Muscle of leg (tissue), 11 donors: ENCODE measurements around the gene ADPRM. TPM values are rescaled to one million over a fixed set of nuclear protein-coding genes. Genes with fewer than 3 reads are reported as not detected.

Experiments
- DNase-seq: peaks from one replicate; pipeline ENCODE4 v3.0.0; 2013
- H3K27ac ChIP-seq: one replicate; pipeline ENCODE4 v1.5.1; 2013; ENCODE audit warnings: mild to moderate bottlenecking, low read length, control low read depth
- H3K27me3 ChIP-seq: one replicate; pipeline ENCODE4 v1.6.1; 2013; ENCODE audit warnings: low read length; ENCODE audit not compliant: control insufficient read depth, insufficient read depth
- H3K36me3 ChIP-seq: one replicate; pipeline ENCODE4 v1.6.1; 2013; ENCODE audit warnings: low read length; ENCODE audit not compliant: control insufficient read depth, insufficient read depth
- H3K4me1 ChIP-seq: one replicate; pipeline ENCODE4 v1.6.1; 2013; ENCODE audit warnings: low read length; ENCODE audit not compliant: control insufficient read depth, insufficient read depth
- H3K4me3 ChIP-seq: one replicate; pipeline ENCODE4 v1.5.1; 2013; ENCODE audit warnings: low read length, control low read depth
- H3K9me3 ChIP-seq: replicated peaks from 2 replicates; pipeline ENCODE4 v1.6.1; 2013; ENCODE audit warnings: low read depth, low read length; ENCODE audit not compliant: control insufficient read depth
- WGBS: methylation state at CpG from one replicate; pipeline ENCODE4 v1.1.5; 2013; ENCODE audit warnings: missing lambda C conversion rate; ENCODE audit not compliant: insufficient coverage; 5-methylcytosine and 5-hydroxymethylcytosine counted together
- polyA plus RNA-seq, 8 donors: library from polyadenylated mRNA; unstranded; fragments of 120-200 nt; gene quantifications; one replicate each; pipeline versions ENCODE4 v1.2.1 to v1.2.3, GENCODE V29; 2013; ENCODE audit warnings: inconsistent platforms in 1 of 8, low replicate concordance in 1 of 8; ENCODE audit not compliant: insufficient read length in 8 of 8, insufficient read depth in 1 of 8
- total RNA-seq: library from RNA; stranded (reverse); fragments of 120-200 nt; gene quantifications from one replicate; pipeline ENCODE4 v1.2.4, GENCODE V29; 2013

ADPRM gene
- total and polyA plus RNA-seq, 9 donors: 14.7 to 18.4 (median 15.9) TPM

- Histone ChIP-seq H3K36me3 (no peaks in the 10 kb centered on the region), H3K4me1 (peaks cover 5% of the 10 kb centered on the region), H3K4me3 (no peak overlapping the region), H3K27ac (no peak overlapping the region), H3K9me3 (no peaks in the 10 kb centered on the region), H3K27me3 (no peaks in the 10 kb centered on the region)
- no peak for DNase-seq
- 17% methylated on average over 4 of the region's 9 CpGs for WGBS
Observed at GRCh38 chr17:10748531-10749181, 51.3 kb downstream of the ADPRM start.

DNA sequence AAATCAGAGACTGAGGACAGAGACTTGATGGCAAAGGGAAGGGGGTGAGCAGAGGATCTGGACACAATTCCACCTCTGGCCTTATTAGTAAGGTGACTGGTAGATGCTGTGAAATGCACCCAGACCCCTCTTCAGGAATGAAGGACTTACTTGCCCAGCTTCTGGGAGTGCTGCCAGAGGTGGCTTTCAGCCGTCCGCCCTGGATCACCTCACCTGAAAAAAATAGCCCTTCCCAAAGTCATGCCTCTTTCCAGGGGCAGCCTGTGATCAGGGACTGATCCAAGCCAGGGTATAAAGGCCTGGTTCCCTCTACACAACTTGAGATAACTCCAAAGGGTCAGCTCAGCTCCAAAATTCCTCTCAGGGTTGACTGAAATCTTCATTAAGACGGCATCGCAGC lies 52.8 kb downstream of the ADPRM start:
- Histone ChIP-seq H3K27me3 (no peaks in the 10 kb centered on the region), H3K36me3 (no peaks in the 10 kb centered on the region), H3K27ac (no peak overlapping the region), H3K9me3 (no peaks in the 10 kb centered on the region), H3K4me3 (no peak overlapping the region), H3K4me1 (peaks cover 5% of the 10 kb centered on the region)
- DNase-seq: no peak
- WGBS: 77% methylated on average over 3 of the region's 4 CpGs

- Histone ChIP-seq H3K36me3 (no peaks in the 10 kb centered on the region), H3K27ac (no peak overlapping the region), H3K27me3 (no peaks in the 10 kb centered on the region), H3K4me1 (peaks cover 14% of the 10 kb centered on the region), H3K4me3 (no peak overlapping the region), H3K9me3 (no peaks in the 10 kb centered on the region)
- 67% methylated on average over 3 of the region's 3 CpGs for WGBS
- DNase-seq: no peak
Observed at GRCh38 chr17:10751563-10751962, 54.2 kb downstream of the ADPRM start.

- H3K36me3 ChIP-seq: no peaks in the 10 kb centered on the region
- WGBS: 85% methylated on average over 4 of the region's 10 CpGs
- H3K4me3 ChIP-seq: no peak overlapping the region
- DNase-seq: no peak
- no peaks in the 10 kb centered on the region for H3K9me3 ChIP-seq
- H3K4me1 ChIP-seq: peaks cover 26% of the 10 kb centered on the region
- H3K27me3 ChIP-seq: no peaks in the 10 kb centered on the region
- H3K27ac ChIP-seq: no peak overlapping the region
Observed at GRCh38 chr17:10752696-10753095, 55.3 kb downstream of the ADPRM start.

GRCh38 chr17:10754109-10754508 lies 56.7 kb downstream of the ADPRM start:
- Histone ChIP-seq H3K27me3 (no peaks in the 10 kb centered on the region), H3K9me3 (no peaks in the 10 kb centered on the region), H3K36me3 (no peaks in the 10 kb centered on the region), H3K4me3 (no peak overlapping the region), H3K4me1 (peaks cover 24% of the 10 kb centered on the region), H3K27ac (no peak overlapping the region)
- 17% methylated on average over 1 of the region's 2 CpGs for WGBS
- no peak for DNase-seq

- 12% methylated on average over 10 of the region's 14 CpGs for WGBS
- Histone ChIP-seq H3K27ac (no peak overlapping the region), H3K9me3 (no peaks in the 10 kb centered on the region), H3K27me3 (no peaks in the 10 kb centered on the region), H3K4me1 (peaks cover 24% of the 10 kb centered on the region), H3K4me3 (no peak overlapping the region), H3K36me3 (no peaks in the 10 kb centered on the region)
- no peak for DNase-seq
Observed at GRCh38 chr17:10754861-10755591, 57.6 kb downstream of the ADPRM start.

DNA sequence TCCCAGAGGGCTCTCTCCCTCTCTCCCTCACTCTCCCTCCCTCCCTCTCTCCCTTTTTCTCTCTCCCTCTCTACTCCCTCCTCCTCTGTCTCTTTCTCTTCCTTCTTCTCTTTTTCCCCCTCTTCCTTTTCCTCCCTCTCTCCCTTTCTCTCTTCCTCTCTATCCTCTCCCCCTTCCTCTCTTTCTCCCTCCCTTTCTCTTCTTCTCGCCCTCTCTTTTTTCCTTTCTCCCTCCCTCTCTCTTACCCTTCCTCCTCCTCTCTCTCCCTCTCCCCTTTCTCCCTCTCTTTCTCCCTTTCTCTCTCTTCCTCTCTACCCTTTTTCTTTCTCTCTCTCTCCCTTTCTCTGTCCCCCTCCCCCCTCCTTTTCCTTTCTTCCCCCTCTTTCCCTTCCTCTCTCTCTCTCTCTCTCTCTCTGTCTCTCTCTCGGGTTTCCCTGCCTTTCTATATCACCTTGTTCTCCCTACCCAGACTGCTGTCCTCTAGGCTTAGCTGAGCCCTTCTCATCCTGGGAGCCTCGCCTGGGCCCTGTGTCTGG lies 58.3 kb downstream of the ADPRM start:
- no peak overlapping the region for H3K4me3 ChIP-seq

DNA sequence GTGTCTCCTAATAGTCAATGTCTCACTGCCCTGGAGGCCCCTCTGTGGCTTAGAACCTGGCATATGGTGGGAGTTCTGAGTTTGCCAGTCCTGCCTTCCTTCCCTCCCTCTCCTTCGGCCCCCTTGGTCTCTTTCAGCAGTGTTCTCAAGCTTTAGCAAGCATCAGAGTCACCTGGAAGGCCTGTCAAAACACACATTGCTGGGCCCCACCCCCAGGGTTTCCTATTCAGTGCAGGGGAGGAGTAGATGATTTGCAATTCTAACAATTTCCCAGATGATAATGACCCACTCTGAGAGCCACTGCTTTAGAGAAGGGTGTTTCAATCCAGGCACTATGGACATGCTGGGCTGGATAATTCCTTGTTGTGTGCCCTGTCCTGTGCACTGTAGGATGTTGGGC lies 58.8 kb downstream of the ADPRM start:
- no peak for DNase-seq
- peaks cover 24% of the 10 kb centered on the region for H3K4me1 ChIP-seq
- WGBS: no CpG with 5 or more reads among the region's 1 CpG
- no peak overlapping the region for H3K4me3 ChIP-seq
- no peaks in the 10 kb centered on the region for H3K27me3 ChIP-seq
- H3K9me3 ChIP-seq: no peaks in the 10 kb centered on the region
- no peak overlapping the region for H3K27ac ChIP-seq
- no peaks in the 10 kb centered on the region for H3K36me3 ChIP-seq

More for the DNA sequence above, 58.3 kb downstream of the ADPRM start:
- H3K36me3 ChIP-seq: no peaks in the 10 kb centered on the region
- H3K27me3 ChIP-seq: no peaks in the 10 kb centered on the region
- H3K9me3 ChIP-seq: no peaks in the 10 kb centered on the region
- H3K4me1 ChIP-seq: peaks cover 24% of the 10 kb centered on the region
- WGBS: 61% methylated on average over 3 of the region's 3 CpGs
- no peak overlapping the region for H3K27ac ChIP-seq
- DNase-seq: no peak

DNA sequence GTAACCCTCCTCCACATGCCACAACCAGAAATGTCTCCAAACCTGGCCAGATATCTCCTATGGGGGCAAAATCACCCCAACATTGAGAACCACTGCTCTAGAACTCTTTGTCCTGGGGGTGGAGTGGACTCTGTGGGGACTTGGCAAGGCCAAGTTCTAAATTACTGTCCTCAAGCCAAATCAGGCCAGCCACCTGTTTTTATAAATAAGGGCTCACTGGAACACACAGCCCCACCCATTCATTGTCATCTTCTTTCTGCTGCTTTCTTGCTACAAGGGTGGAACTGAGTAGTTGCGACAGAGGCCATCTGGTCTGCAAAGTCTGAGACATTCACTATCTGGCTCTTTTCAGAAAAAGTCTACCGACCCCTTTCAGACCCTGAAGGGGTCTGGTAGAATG lies 59.2 kb downstream of the ADPRM start:
- no CpG with 5 or more reads among the region's 2 CpGs for WGBS
- DNase-seq: no peak
- H3K4me3 ChIP-seq: no peak overlapping the region
- H3K4me1 ChIP-seq: peaks cover 24% of the 10 kb centered on the region
- H3K9me3 ChIP-seq: no peaks in the 10 kb centered on the region
- H3K36me3 ChIP-seq: no peaks in the 10 kb centered on the region
- H3K27me3 ChIP-seq: no peaks in the 10 kb centered on the region
- no peak overlapping the region for H3K27ac ChIP-seq

- no peak for DNase-seq
- Histone ChIP-seq H3K4me1 (peaks cover 24% of the 10 kb centered on the region), H3K27ac (peak overlapping the region; percentile 49), H3K9me3 (no peaks in the 10 kb centered on the region), H3K4me3 (no peak overlapping the region), H3K36me3 (no peaks in the 10 kb centered on the region), H3K27me3 (no peaks in the 10 kb centered on the region)
- 88% methylated on average over 5 of the region's 6 CpGs for WGBS
Observed at GRCh38 chr17:10757067-10757466, 59.7 kb downstream of the ADPRM start.
